GDM1 (cell line): ENCODE data around the gene SLC25A43.
"Not testable (repeated sequence)": the region's sequence is repeated elsewhere in the genome, so short reads cannot be mapped to it uniquely, and the experiment has no call there.

Source experiments
- DNase-seq: peaks from one replicate; lab custom pipeline; 2025; lab: John Stamatoyannopoulos, UW

The SLC25A43 gene

GRCh38 chrX:119398974-119399771, at the start of gene SLC25A43:
TSS of gene SLC25A43 (plus strand) at chrX:119399336. CDS start at chrX:119399404, 68 bp downstream.
- peak; percentile 20 for DNase-seq

- no peak for DNase-seq
Measured at GRCh38 chrX:119359618-119360382, 39.3 kb upstream of the SLC25A43 start.

- not testable (repeated sequence) for DNase-seq
Measured at GRCh38 chrX:119361451-119361850, 37.7 kb upstream of the SLC25A43 start.

GRCh38 chrX:119362074-119362473, 37.1 kb upstream of the SLC25A43 start:
- DNase-seq, result not testable (repeated sequence)

GRCh38 chrX:119363391-119363790, 35.7 kb upstream of the SLC25A43 start:
- DNase-seq, result no peak

- DNase-seq, result not testable (repeated sequence)
Measured at GRCh38 chrX:119371861-119372260, 27.3 kb upstream of the SLC25A43 start.

- DNase-seq, result no peak
Measured at GRCh38 chrX:119374736-119375135, 24.4 kb upstream of the SLC25A43 start.

- no peak for DNase-seq
Measured at GRCh38 chrX:119375561-119375960, 23.6 kb upstream of the SLC25A43 start.

- DNase-seq, result no peak
Measured at GRCh38 chrX:119376312-119376711, 22.8 kb upstream of the SLC25A43 start.

GRCh38 chrX:119381349-119381944, 17.7 kb upstream of the SLC25A43 start:
- no peak for DNase-seq

GRCh38 chrX:119382606-119383005, 16.5 kb upstream of the SLC25A43 start:
- DNase-seq, result no peak

GRCh38 chrX:119386685-119387084, 12.5 kb upstream of the SLC25A43 start:
- not testable (repeated sequence) for DNase-seq

GRCh38 chrX:119387426-119387825, 11.7 kb upstream of the SLC25A43 start:
- DNase-seq, result not testable (repeated sequence)

GRCh38 chrX:119389214-119389613, 9.9 kb upstream of the SLC25A43 start:
- no peak for DNase-seq

GRCh38 chrX:119389871-119390501, 9.2 kb upstream of the SLC25A43 start:
- DNase-seq, result no peak

- peak; percentile 11 for DNase-seq
Measured at GRCh38 chrX:119391279-119391678, 7.9 kb upstream of the SLC25A43 start.

- DNase-seq, result no peak
Measured at GRCh38 chrX:119393144-119393543, 6.0 kb upstream of the SLC25A43 start.

GRCh38 chrX:119398587-119398973, 556 bp upstream of the SLC25A43 start:
- DNase-seq, result no peak

- no peak for DNase-seq
Measured at GRCh38 chrX:119399772-119400101, 601 bp downstream of the SLC25A43 start.

GRCh38 chrX:119401569-119401968, 2.4 kb downstream of the SLC25A43 start:
- no peak for DNase-seq

GRCh38 chrX:119402588-119402987, 3.5 kb downstream of the SLC25A43 start:
- DNase-seq, result no peak

- no peak for DNase-seq
Measured at GRCh38 chrX:119406776-119407175, 7.6 kb downstream of the SLC25A43 start.
